Activated CD4-positive, alpha-beta T cell treated with anti-CD3 and anti-CD28 coated beads, Interleukin-2, amount 50 U/mL, for 1 hour (primary cell): ENCODE data around the gene ADCK1.
"Not testable (repeated sequence)": the region's sequence is repeated elsewhere in the genome, so short reads cannot be mapped to it uniquely, and the experiment has no call there.

ENCODE experiments used
- DNase-seq: peaks from one replicate; pipeline ENCODE4 v3.0.0-alpha.2; 2020

The ADCK1 gene

GRCh38 chr14:77955816-77956484 lies 156.0 kb downstream of the ADCK1 start:
- DNase-seq: no peak

GRCh38 chr14:77959686-77960085 lies 159.8 kb downstream of the ADCK1 start:
- not testable (repeated sequence) for DNase-seq

- no peak for DNase-seq
Measured at GRCh38 chr14:77961847-77962580, 162.1 kb downstream of the ADCK1 start.

GRCh38 chr14:77962731-77963520 lies 163.0 kb downstream of the ADCK1 start:
- no peak for DNase-seq

- no peak for DNase-seq
Measured at GRCh38 chr14:77964586-77964985, 164.7 kb downstream of the ADCK1 start.

GRCh38 chr14:77965050-77965449 lies 165.1 kb downstream of the ADCK1 start:
- no peak for DNase-seq

- DNase-seq: no peak
Measured at GRCh38 chr14:77965919-77966435, 166.1 kb downstream of the ADCK1 start.

GRCh38 chr14:77967110-77967509 lies 167.2 kb downstream of the ADCK1 start:
- DNase-seq: no peak

GRCh38 chr14:77970646-77971045 lies 170.7 kb downstream of the ADCK1 start:
- DNase-seq: no peak

- DNase-seq: no peak
Measured at GRCh38 chr14:77973246-77973645, 173.3 kb downstream of the ADCK1 start.

- no peak for DNase-seq
Measured at GRCh38 chr14:77976591-77976990, 176.7 kb downstream of the ADCK1 start.

- DNase-seq: no peak
Measured at GRCh38 chr14:77979171-77979570, 179.3 kb downstream of the ADCK1 start.

- no peak for DNase-seq
Measured at GRCh38 chr14:77979666-77980351, 179.9 kb downstream of the ADCK1 start.

GRCh38 chr14:77980475-77981321 lies 180.8 kb downstream of the ADCK1 start:
- no peak for DNase-seq
